GM18519 (cell line): ENCODE data around the gene SMPD1.
"Not testable (repeated sequence)": the region's sequence is repeated elsewhere in the genome, so short reads cannot be mapped to it uniquely, and the experiment has no call there.

Experiments used
- ATAC-seq: cut with Tn5 transposase; IDR thresholded peaks from one replicate; pipeline ENCODE4 v1.9.1; 2021; ENCODE audit warnings: mild to moderate bottlenecking, moderate library complexity; ENCODE audit not compliant: unreplicated experiment, low FRiP score

Gene SMPD1

GRCh38 chr11:6387811-6388599, 2.3 kb upstream of the SMPD1 start:
- ATAC-seq = no peak

GRCh38 chr11:6388748-6389147, 1.5 kb upstream of the SMPD1 start:
- no peak for ATAC-seq

GRCh38 chr11:6390718-6391469, 620 bp downstream of the SMPD1 start:
- no peak for ATAC-seq

- ATAC-seq = no peak
Observed at GRCh38 chr11:6391537-6392134, 1.4 kb downstream of the SMPD1 start.

GRCh38 chr11:6392251-6392650, 2.0 kb downstream of the SMPD1 start:
- ATAC-seq = not testable (repeated sequence)

- no peak for ATAC-seq
Observed at GRCh38 chr11:6393989-6394670, 3.9 kb downstream of the SMPD1 start.

- ATAC-seq = no peak
Observed at GRCh38 chr11:6395470-6396060, 5.3 kb downstream of the SMPD1 start.

GRCh38 chr11:6397156-6397555, 6.9 kb downstream of the SMPD1 start:
- ATAC-seq = no peak

GRCh38 chr11:6397636-6398035, 7.4 kb downstream of the SMPD1 start:
- ATAC-seq = no peak

- ATAC-seq = no peak
Observed at GRCh38 chr11:6400431-6401345, 10.4 kb downstream of the SMPD1 start.

GRCh38 chr11:6401464-6401863, 11.2 kb downstream of the SMPD1 start:
- no peak for ATAC-seq

GRCh38 chr11:6402061-6402470, 11.8 kb downstream of the SMPD1 start:
- no peak for ATAC-seq

- ATAC-seq = peak; percentile 95
Observed at GRCh38 chr11:6402561-6402981, 12.3 kb downstream of the SMPD1 start.

- ATAC-seq = no peak
Observed at GRCh38 chr11:6403539-6403938, 13.3 kb downstream of the SMPD1 start.

- ATAC-seq = no peak
Observed at GRCh38 chr11:6404342-6405051, 14.2 kb downstream of the SMPD1 start.

GRCh38 chr11:6405052-6405667, 14.9 kb downstream of the SMPD1 start:
- ATAC-seq = no peak

- no peak for ATAC-seq
Observed at GRCh38 chr11:6405846-6406245, 15.6 kb downstream of the SMPD1 start.

GRCh38 chr11:6406370-6406769, 16.1 kb downstream of the SMPD1 start:
- no peak for ATAC-seq
